WTC11 (cell line): ENCODE results near the gene RASL12. TPM values are rescaled to one million over a fixed set of nuclear protein-coding genes. Genes with fewer than 3 reads are reported as not detected.

Source experiments
- ATAC-seq: fragments of 200-7000 bp; cut with Tn5 transposase; 2 replicates; pipeline ENCODE4 v1.10.0; 2021; ENCODE audit warnings: mild to moderate bottlenecking, moderate library complexity
- CTCF ChIA-PET: fragments of 300-600 bp; sonication (Branson Sonifier 250); formaldehyde crosslinking; loops from one replicate; lab custom pipeline; 2021; ENCODE audit warnings: antibody characterized with exemption; lab: Charles Lee
- POLR2A ChIA-PET: fragments of 350-600 bp; sonication (Branson Sonifier 250); formaldehyde crosslinking; loops from one replicate; lab custom pipeline; 2021; ENCODE audit warnings: antibody characterized with exemption; lab: Charles Lee
- DNase-seq: peaks from one replicate; pipeline ENCODE4 v3.0.0; 2021; ENCODE audit warnings: low spot score
- H3K27ac Mint-ChIP-seq: 2 replicates; pipeline ENCODE4 v1.8.0; 2021; ENCODE audit warnings: mixed read lengths
- H3K27me3 Mint-ChIP-seq: 2 replicates; pipeline ENCODE4 v1.8.0; 2021; ENCODE audit warnings: low read depth, mild to moderate bottlenecking, moderate library complexity, mixed read lengths
- H3K36me3 Mint-ChIP-seq: 2 replicates; pipeline ENCODE4 v1.8.0; 2021; ENCODE audit warnings: mixed read lengths
- H3K4me1 Mint-ChIP-seq: 2 replicates; pipeline ENCODE4 v1.8.0; 2022; ENCODE audit warnings: mixed read lengths
- H3K4me3 Mint-ChIP-seq: 2 replicates; pipeline ENCODE4 v1.8.0; 2021; ENCODE audit warnings: mild to moderate bottlenecking, moderate library complexity, mixed read lengths
- H3K9me3 Mint-ChIP-seq: 2 replicates; pipeline ENCODE4 v1.8.0; 2021; ENCODE audit warnings: mixed read lengths
- CREM ChIP-seq: sonication (generic); formaldehyde crosslinking; IDR thresholded peaks from 2 replicates; pipeline ENCODE4 v1.8.1; 2022; ENCODE audit warnings: mild to moderate bottlenecking, missing genetic modification reagents, moderate library complexity
- FOXJ3 ChIP-seq: sonication (generic); formaldehyde crosslinking; IDR thresholded peaks from 2 replicates; pipeline ENCODE4 v1.9.0; 2021; ENCODE audit warnings: missing genetic modification reagents, mild to moderate bottlenecking, borderline replicate concordance
- HMGA2 ChIP-seq: fragments of 250-450 bp; sonication (Bioruptor Pico); IDR thresholded peaks from 2 replicates; pipeline ENCODE4 v1.4.0; 2021; ENCODE audit warnings: mild to moderate bottlenecking, moderate library complexity
- JUN ChIP-seq: sonication (generic); formaldehyde crosslinking; IDR thresholded peaks from 2 replicates; pipeline ENCODE4 v1.8.0; 2023; ENCODE audit warnings: mild to moderate bottlenecking, missing genetic modification reagents
- SMAD4 ChIP-seq: sonication (generic); formaldehyde crosslinking; IDR thresholded peaks from 2 replicates; pipeline ENCODE4 v1.8.0; 2022; ENCODE audit warnings: mild to moderate bottlenecking, missing genetic modification reagents
- SP1 ChIP-seq: sonication (generic); formaldehyde crosslinking; conservative IDR thresholded peaks from 2 replicates; pipeline ENCODE4 v1.8.1; 2022; ENCODE audit warnings: missing genetic modification reagents
- TEAD4 ChIP-seq: sonication (generic); formaldehyde crosslinking; IDR thresholded peaks from 2 replicates; pipeline ENCODE4 v1.8.0; 2022; ENCODE audit warnings: mild to moderate bottlenecking, missing genetic modification reagents
- ZNF416 ChIP-seq: fragments of 250-450 bp; sonication (Bioruptor Pico); IDR thresholded peaks from 2 replicates; pipeline ENCODE4 v1.9.0; 2021; ENCODE audit warnings: mild to moderate bottlenecking, inconsistent platforms
- ZNF423 ChIP-seq: fragments of 250-450 bp; sonication (Bioruptor Pico); IDR thresholded peaks from 2 replicates; pipeline ENCODE4 v2.1.2; 2022; ENCODE audit warnings: mild to moderate bottlenecking, moderate library complexity
- total RNA-seq: library from RNA; stranded (reverse); gene quantifications from 3 replicates; pipeline ENCODE4 v1.2.3, GENCODE V29; 2021
- TF ChIP-seq, protein P1 (sequence below): sonication (generic); formaldehyde crosslinking; IDR thresholded peaks from 2 replicates; pipeline ENCODE4 v1.8.0; 2022; ENCODE audit warnings: mild to moderate bottlenecking, missing genetic modification reagents
- TF ChIP-seq, protein P2 (sequence below): fragments of 200-600 bp; IDR thresholded peaks from 2 replicates; pipeline ENCODE4 v1.8.0; 2022; ENCODE audit warnings: antibody characterized with exemption
- TF ChIP-seq, protein P3 (sequence below): sonication (generic); formaldehyde crosslinking; IDR thresholded peaks from 2 replicates; pipeline ENCODE4 v1.8.1; 2023; ENCODE audit warnings: mild to moderate bottlenecking, missing genetic modification reagents, borderline replicate concordance
- TF ChIP-seq, protein P4 (sequence below): sonication (generic); formaldehyde crosslinking; conservative IDR thresholded peaks from 2 replicates; pipeline ENCODE4 v1.8.1; 2022; ENCODE audit warnings: mild to moderate bottlenecking, missing genetic modification reagents
- TF ChIP-seq, protein P5 (sequence below): sonication (generic); formaldehyde crosslinking; IDR thresholded peaks from 2 replicates; pipeline ENCODE4 v1.8.0; 2022; ENCODE audit warnings: mild to moderate bottlenecking, missing genetic modification reagents
- TF ChIP-seq, protein P6 (sequence below): sonication (generic); formaldehyde crosslinking; IDR thresholded peaks from 2 replicates; pipeline ENCODE4 v1.8.1; 2022; ENCODE audit warnings: mild to moderate bottlenecking, missing genetic modification reagents, moderate library complexity, borderline replicate concordance
- TF ChIP-seq, protein P7 (sequence below): sonication (generic); formaldehyde crosslinking; IDR thresholded peaks from 2 replicates; pipeline ENCODE4 v1.8.1; 2023; ENCODE audit warnings: mild to moderate bottlenecking, missing genetic modification reagents, moderate library complexity
- TF ChIP-seq, protein P8 (sequence below): sonication (generic); formaldehyde crosslinking; IDR thresholded peaks from 2 replicates; pipeline ENCODE4 v1.8.0; 2023; ENCODE audit warnings: missing genetic modification reagents, mild to moderate bottlenecking, borderline replicate concordance

Gene RASL12
- total RNA-seq, 1 experiment from 2014 or later, result 5.6 TPM

DNA sequence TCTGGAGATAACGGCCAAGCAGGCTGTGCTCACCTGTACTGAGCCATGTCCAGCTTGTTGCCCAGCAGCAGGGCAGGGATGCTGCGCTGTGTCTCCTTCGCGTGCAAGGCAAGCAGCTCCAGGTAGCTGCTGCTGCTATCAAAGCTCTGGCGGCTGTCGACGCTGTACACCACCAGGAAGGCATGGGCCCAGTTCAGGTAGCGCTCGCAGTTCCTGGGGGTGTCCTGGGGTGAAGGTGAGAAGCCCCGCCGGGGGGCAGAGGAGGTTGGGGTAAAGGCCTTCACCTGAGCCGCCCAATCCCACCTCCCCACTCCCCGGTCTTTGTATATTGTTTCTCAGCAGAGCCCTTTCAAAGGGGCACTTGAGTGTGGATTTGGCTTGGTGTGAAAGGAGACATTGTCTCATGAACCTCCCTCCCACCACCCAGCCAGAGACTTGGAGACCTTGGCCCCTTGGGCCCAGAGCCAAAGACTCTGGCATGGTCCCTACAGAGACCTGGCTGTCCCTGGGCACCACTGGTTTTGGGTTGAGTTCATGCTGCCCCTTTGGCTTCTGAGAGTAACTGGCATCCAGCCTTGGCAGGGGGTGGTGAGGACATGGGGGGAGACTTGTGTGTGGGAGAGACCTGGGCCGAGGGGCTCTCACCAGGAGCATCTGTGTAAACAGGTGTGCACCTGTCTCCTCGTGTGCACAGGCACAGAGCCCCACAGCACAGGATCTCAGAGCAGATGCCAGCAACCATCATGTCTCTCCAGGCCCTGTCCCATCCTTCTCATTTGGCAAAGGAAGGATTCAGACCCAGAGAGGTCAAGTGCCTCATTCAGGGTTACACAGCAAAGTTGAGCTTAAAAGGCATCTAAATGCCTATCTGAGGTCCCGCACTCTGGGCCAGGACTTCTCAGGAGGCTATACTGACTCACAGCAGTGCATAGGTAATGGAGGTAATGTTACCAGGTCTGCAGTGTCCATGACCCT, 9.1 kb downstream of the RASL12 start:
- POLR2A ChIA-PET, result no interaction called here
- DNase-seq (no peak), ATAC-seq (no peak)
- TF ChIP-seq FOXJ3 (CRISPR knock-in tag) (no peak), ZNF423 (CRISPR knock-in tag) (no peak), CREM (no peak), JUN (no peak), SMAD4 (CRISPR knock-in tag) (no peak), TEAD4 (CRISPR knock-in tag) (no peak), SP1 (CRISPR knock-in tag) (no peak)
- TF ChIP-seq, protein P1, sequence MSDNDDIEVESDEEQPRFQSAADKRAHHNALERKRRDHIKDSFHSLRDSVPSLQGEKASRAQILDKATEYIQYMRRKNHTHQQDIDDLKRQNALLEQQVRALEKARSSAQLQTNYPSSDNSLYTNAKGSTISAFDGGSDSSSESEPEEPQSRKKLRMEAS (CRISPR knock-in tag), result no peak
- TF ChIP-seq, protein P2, sequence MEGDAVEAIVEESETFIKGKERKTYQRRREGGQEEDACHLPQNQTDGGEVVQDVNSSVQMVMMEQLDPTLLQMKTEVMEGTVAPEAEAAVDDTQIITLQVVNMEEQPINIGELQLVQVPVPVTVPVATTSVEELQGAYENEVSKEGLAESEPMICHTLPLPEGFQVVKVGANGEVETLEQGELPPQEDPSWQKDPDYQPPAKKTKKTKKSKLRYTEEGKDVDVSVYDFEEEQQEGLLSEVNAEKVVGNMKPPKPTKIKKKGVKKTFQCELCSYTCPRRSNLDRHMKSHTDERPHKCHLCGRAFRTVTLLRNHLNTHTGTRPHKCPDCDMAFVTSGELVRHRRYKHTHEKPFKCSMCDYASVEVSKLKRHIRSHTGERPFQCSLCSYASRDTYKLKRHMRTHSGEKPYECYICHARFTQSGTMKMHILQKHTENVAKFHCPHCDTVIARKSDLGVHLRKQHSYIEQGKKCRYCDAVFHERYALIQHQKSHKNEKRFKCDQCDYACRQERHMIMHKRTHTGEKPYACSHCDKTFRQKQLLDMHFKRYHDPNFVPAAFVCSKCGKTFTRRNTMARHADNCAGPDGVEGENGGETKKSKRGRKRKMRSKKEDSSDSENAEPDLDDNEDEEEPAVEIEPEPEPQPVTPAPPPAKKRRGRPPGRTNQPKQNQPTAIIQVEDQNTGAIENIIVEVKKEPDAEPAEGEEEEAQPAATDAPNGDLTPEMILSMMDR, result no peak
- TF ChIP-seq, protein P3, sequence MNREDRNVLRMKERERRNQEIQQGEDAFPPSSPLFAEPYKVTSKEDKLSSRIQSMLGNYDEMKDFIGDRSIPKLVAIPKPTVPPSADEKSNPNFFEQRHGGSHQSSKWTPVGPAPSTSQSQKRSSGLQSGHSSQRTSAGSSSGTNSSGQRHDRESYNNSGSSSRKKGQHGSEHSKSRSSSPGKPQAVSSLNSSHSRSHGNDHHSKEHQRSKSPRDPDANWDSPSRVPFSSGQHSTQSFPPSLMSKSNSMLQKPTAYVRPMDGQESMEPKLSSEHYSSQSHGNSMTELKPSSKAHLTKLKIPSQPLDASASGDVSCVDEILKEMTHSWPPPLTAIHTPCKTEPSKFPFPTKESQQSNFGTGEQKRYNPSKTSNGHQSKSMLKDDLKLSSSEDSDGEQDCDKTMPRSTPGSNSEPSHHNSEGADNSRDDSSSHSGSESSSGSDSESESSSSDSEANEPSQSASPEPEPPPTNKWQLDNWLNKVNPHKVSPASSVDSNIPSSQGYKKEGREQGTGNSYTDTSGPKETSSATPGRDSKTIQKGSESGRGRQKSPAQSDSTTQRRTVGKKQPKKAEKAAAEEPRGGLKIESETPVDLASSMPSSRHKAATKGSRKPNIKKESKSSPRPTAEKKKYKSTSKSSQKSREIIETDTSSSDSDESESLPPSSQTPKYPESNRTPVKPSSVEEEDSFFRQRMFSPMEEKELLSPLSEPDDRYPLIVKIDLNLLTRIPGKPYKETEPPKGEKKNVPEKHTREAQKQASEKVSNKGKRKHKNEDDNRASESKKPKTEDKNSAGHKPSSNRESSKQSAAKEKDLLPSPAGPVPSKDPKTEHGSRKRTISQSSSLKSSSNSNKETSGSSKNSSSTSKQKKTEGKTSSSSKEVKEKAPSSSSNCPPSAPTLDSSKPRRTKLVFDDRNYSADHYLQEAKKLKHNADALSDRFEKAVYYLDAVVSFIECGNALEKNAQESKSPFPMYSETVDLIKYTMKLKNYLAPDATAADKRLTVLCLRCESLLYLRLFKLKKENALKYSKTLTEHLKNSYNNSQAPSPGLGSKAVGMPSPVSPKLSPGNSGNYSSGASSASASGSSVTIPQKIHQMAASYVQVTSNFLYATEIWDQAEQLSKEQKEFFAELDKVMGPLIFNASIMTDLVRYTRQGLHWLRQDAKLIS (CRISPR knock-in tag), result no peak
- Mint-ChIP-seq H3K36me3 (no peaks in the 10 kb centered on the region), H3K9me3 (peaks cover 8% of the 10 kb centered on the region), H3K27ac (no peak overlapping the region), H3K4me1 (no peaks in the 10 kb centered on the region), H3K4me3 (no peak overlapping the region), H3K27me3 (no peaks in the 10 kb centered on the region)
- CTCF ChIA-PET, result interaction anchor here (1.5 to 20.3 kb wide), 2 partner anchors 28 to 43 kb away, joined by 4 to 292 read pairs; no protein-coding TSS in a partner anchor

DNA sequence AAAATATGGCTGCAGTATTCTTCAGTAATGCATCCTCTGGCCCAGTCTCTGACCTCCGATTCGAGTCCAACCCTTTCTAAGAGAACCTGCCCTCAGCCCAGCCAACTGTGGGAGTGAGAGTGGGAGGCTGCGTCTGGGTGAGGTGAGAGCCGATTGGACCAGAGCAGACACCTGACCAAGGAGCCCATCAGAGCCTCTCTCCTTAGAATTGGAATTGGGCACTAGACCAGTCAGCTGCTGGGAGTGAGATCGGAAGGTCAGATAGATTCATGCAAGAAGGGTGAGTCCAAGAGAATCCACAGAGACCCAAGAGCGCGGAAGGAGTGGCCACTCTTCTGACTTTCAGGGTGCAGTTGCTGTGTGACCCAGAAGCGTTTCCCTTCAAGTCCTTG, 10.2 kb downstream of the RASL12 start:
- no peak; the same call in 1 of the 2 replicates for ATAC-seq
- ChIA-PET CTCF (interaction anchor here (20.3 kb wide), 1 partner anchor 44 kb away, joined by 292 read pairs; no protein-coding TSS in a partner anchor), POLR2A (no interaction called here)
- Mint-ChIP-seq H3K27me3 (no peaks in the 10 kb centered on the region), H3K27ac (no peak overlapping the region), H3K4me1 (no peaks in the 10 kb centered on the region), H3K4me3 (no peak overlapping the region), H3K9me3 (peaks cover 8% of the 10 kb centered on the region), H3K36me3 (no peaks in the 10 kb centered on the region)
- DNase-seq, result no peak
- TF ChIP-seq, protein P4, sequence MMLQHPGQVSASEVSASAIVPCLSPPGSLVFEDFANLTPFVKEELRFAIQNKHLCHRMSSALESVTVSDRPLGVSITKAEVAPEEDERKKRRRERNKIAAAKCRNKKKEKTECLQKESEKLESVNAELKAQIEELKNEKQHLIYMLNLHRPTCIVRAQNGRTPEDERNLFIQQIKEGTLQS (CRISPR knock-in tag), result no peak
- TF ChIP-seq ZNF416 (CRISPR knock-in tag) (no peak), HMGA2 (CRISPR knock-in tag) (no peak)
- TF ChIP-seq, protein P5, sequence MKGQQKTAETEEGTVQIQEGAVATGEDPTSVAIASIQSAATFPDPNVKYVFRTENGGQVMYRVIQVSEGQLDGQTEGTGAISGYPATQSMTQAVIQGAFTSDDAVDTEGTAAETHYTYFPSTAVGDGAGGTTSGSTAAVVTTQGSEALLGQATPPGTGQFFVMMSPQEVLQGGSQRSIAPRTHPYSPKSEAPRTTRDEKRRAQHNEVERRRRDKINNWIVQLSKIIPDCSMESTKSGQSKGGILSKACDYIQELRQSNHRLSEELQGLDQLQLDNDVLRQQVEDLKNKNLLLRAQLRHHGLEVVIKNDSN (CRISPR knock-in tag), result no peak
- TF ChIP-seq, protein P6, sequence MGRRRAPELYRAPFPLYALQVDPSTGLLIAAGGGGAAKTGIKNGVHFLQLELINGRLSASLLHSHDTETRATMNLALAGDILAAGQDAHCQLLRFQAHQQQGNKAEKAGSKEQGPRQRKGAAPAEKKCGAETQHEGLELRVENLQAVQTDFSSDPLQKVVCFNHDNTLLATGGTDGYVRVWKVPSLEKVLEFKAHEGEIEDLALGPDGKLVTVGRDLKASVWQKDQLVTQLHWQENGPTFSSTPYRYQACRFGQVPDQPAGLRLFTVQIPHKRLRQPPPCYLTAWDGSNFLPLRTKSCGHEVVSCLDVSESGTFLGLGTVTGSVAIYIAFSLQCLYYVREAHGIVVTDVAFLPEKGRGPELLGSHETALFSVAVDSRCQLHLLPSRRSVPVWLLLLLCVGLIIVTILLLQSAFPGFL (CRISPR knock-in tag), result no peak
- TF ChIP-seq, protein P7, sequence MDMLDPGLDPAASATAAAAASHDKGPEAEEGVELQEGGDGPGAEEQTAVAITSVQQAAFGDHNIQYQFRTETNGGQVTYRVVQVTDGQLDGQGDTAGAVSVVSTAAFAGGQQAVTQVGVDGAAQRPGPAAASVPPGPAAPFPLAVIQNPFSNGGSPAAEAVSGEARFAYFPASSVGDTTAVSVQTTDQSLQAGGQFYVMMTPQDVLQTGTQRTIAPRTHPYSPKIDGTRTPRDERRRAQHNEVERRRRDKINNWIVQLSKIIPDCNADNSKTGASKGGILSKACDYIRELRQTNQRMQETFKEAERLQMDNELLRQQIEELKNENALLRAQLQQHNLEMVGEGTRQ (CRISPR knock-in tag), result 0 out of 2 replicates have a peak, but pooled peaks have one; percentile 33
- TF ChIP-seq, protein P8, sequence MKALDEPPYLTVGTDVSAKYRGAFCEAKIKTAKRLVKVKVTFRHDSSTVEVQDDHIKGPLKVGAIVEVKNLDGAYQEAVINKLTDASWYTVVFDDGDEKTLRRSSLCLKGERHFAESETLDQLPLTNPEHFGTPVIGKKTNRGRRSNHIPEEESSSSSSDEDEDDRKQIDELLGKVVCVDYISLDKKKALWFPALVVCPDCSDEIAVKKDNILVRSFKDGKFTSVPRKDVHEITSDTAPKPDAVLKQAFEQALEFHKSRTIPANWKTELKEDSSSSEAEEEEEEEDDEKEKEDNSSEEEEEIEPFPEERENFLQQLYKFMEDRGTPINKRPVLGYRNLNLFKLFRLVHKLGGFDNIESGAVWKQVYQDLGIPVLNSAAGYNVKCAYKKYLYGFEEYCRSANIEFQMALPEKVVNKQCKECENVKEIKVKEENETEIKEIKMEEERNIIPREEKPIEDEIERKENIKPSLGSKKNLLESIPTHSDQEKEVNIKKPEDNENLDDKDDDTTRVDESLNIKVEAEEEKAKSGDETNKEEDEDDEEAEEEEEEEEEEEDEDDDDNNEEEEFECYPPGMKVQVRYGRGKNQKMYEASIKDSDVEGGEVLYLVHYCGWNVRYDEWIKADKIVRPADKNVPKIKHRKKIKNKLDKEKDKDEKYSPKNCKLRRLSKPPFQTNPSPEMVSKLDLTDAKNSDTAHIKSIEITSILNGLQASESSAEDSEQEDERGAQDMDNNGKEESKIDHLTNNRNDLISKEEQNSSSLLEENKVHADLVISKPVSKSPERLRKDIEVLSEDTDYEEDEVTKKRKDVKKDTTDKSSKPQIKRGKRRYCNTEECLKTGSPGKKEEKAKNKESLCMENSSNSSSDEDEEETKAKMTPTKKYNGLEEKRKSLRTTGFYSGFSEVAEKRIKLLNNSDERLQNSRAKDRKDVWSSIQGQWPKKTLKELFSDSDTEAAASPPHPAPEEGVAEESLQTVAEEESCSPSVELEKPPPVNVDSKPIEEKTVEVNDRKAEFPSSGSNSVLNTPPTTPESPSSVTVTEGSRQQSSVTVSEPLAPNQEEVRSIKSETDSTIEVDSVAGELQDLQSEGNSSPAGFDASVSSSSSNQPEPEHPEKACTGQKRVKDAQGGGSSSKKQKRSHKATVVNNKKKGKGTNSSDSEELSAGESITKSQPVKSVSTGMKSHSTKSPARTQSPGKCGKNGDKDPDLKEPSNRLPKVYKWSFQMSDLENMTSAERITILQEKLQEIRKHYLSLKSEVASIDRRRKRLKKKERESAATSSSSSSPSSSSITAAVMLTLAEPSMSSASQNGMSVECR (CRISPR knock-in tag), result no peak
